GM12801 (cell line): ENCODE measurements around the gene CBX4.

ENCODE experiments used
- CTCF ChIP-seq: IDR thresholded peaks from one replicate; pipeline ENCODE4 v1.5.1; 2011; ENCODE audit warnings: control low read depth; ENCODE audit not compliant: insufficient read length; ENCODE audit errors: extremely low read depth

Gene CBX4

DNA sequence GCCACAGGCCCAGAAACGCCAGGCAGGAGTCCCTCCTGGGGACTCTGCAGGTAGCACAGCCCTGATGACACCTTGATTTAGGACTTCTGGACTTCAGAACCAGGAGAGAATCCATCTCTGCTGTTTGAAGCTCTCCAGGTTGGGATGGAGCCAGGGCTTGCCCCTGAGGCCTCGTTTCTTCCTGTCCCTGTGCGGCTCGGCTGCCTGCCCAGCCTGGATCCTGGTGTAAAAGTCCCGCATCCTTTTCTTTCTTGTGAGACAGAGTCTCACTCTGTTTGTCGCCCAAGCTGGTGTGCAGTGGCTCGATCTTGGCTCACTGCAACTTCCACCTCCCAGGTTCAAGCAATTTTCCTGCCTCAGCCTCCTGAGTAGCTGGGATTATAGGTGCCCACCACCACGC lies 17.9 kb upstream of the CBX4 start:
- TF ChIP-seq CTCF, result no peak

DNA sequence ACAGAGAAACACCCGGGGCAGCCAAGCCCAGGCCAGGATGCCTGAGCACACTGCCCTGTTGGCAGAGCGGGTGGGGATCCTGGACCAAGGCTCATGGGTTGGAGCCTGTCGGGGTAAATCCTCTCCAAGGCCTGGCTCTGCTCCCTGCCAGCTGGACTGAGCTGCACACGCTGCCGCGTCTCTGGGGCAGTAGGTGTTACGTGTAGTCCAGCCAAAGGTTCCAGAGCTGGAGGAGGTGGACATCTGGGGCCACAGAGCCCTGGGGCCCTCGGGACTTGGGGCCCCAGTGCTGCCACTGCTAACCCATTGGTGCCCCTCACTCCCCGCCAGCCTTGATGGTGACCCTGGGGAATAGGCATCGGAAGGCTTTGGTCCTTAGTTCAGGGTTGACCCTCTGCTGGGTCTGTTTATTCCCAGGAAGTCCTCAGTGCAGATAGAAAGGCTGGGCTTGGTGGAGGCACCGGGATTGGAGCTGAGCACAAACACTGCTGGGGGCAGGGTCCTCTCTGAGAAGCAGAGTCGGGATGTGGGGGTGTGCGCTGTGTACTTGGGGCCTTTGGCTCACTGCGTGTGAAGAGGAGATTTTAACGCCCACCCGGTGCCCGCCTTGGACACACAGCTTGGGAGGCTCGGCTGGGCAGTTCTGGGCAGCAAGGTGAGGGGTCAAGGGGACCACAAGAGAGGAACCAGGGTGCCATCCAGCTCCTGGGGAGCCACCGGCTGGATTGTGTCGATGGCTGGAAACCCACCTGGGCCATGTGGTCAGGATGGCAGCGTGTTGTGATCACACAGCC lies 16.3 kb upstream of the CBX4 start:
- TF ChIP-seq CTCF, result no peak

DNA sequence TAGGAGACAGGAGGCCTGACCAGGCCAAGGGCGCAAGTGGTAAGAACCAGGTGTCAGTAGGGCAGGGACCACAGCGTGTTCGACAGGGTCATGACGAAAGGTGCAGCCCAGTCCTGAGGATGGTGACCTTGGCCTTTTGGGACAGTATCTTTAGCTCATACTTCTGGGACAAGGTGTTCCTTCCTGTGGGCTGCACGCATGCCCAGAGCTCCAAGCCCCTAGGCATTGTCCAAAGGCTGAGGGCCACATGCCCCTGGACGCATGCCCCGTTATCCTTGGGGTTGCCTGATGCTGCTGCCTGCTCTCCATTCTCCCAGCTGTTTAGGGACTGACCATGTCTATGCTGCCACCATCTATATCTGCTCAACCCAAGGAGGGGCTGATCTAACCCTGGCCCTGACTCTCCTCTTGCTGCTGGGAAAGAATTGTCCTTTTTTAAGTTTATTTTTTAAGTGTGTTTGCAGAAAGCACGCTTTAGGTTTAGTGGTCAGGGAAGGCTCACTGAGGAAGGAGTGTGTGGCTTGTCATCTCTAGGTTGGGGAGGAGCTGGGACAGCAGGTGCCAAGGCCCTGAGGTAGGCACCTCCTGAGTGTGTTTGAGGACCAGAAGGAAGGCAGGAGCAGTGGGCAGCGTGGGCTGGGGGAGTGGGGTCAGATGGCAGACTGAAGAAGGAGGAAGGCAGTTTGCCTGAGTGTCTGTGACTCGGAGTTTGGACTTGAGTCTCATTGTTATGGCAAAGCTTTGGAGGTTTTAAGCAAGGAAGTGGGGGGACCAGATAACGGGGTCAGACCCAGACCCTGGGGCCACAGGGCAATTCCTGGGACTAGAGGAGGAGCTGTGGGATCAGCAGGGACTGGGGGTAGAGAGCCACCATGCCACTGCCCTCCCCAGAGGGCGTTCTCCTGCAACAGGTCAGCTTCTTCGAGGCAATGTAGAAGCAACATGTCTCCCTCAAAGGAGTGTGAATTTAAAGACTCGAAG lies 15.1 kb upstream of the CBX4 start:
- TF ChIP-seq CTCF, result no peak

GRCh38 chr17:79852748-79853147 lies 13.5 kb upstream of the CBX4 start:
- no peak for TF ChIP-seq CTCF

GRCh38 chr17:79851461-79851817 lies 12.2 kb upstream of the CBX4 start:
- no peak for TF ChIP-seq CTCF

GRCh38 chr17:79850571-79851460 lies 11.6 kb upstream of the CBX4 start:
- TF ChIP-seq CTCF, result no peak
